ENCODE measurements around the gene LRRC4C.

The LRRC4C gene

GRCh38 chr11:40207416-40207815 lies 1252.0 kb downstream of the LRRC4C start:
- Histone ChIP-seq H3K36me3 (ENCODE audit: control insufficient read depth in 1 of 2, insufficient read depth in 2 of 2, low read length in 2 of 2) (no peaks in the 10 kb centered on the region), H2BK120ac (ENCODE audit: insufficient read depth, low read length, poor library complexity) (no peak overlapping the region), H3K4me1 (ENCODE audit: control insufficient read depth in 1 of 2, insufficient read depth in 2 of 2, low read length in 2 of 2) (no peaks in the 10 kb centered on the region), H3K4me3 (ENCODE audit: low read depth, low read length) (no peak overlapping the region), H2BK5ac (ENCODE audit: low read depth, low read length, poor library complexity) (no peak overlapping the region), H3K18ac (ENCODE audit: low read length) (no peak overlapping the region), H4K12ac (ENCODE audit: low read depth, low read length) (no peak overlapping the region), H3K4ac (ENCODE audit: low read depth, low read length) (no peak overlapping the region), H2AFZ (ENCODE audit: insufficient read depth, low read length, poor library complexity) (no peak overlapping the region), H3K79me2 (ENCODE audit: control insufficient read depth, insufficient read depth, low read length, poor library complexity) (no peaks in the 10 kb centered on the region), H3K27me3 (ENCODE audit: insufficient read depth, low read length) (no peaks in the 10 kb centered on the region), H2BK12ac (ENCODE audit: low read length) (no peak overlapping the region), H3K4me2 (ENCODE audit: low read length) (no peak overlapping the region), H4K8ac (ENCODE audit: low read depth, low read length) (no peak overlapping the region), H3K9ac (ENCODE audit: low read length) (no peak overlapping the region), H3K79me1 (ENCODE audit: low read length) (no peaks in the 10 kb centered on the region), H3K9me3 (ENCODE audit: insufficient read depth, low read depth, low read length) (no peaks in the 10 kb centered on the region), H3K23ac (ENCODE audit: low read length) (no peak overlapping the region), H3K27ac (ENCODE audit: low read depth, low read length) (no peak overlapping the region), H4K91ac (ENCODE audit: low read depth, low read length) (no peak overlapping the region), H2AK5ac (ENCODE audit: low read length) (no peak overlapping the region), H3K14ac (ENCODE audit: low read length) (no peak overlapping the region)
- DNase-seq, result no peak

GRCh38 chr11:40204228-40204627 lies 1255.2 kb downstream of the LRRC4C start:
- no peaks in the 10 kb centered on the region for H3K79me2 ChIP-seq (ENCODE audit: control insufficient read depth, insufficient read depth, low read length, poor library complexity)
- no peak overlapping the region for H2BK5ac ChIP-seq (ENCODE audit: low read depth, low read length, poor library complexity)
- no peak overlapping the region for H4K8ac ChIP-seq (ENCODE audit: low read depth, low read length)
- H3K9me3 ChIP-seq (ENCODE audit: insufficient read depth, low read depth, low read length), result no peaks in the 10 kb centered on the region
- no peak overlapping the region for H3K23ac ChIP-seq (ENCODE audit: low read length)
- no peak overlapping the region for H4K12ac ChIP-seq (ENCODE audit: low read depth, low read length)
- no peaks in the 10 kb centered on the region for H3K27me3 ChIP-seq (ENCODE audit: insufficient read depth, low read length)
- H3K79me1 ChIP-seq (ENCODE audit: low read length), result no peaks in the 10 kb centered on the region
- H2AFZ ChIP-seq (ENCODE audit: insufficient read depth, low read length, poor library complexity), result no peak overlapping the region
- no peaks in the 10 kb centered on the region for H3K36me3 ChIP-seq (ENCODE audit: control insufficient read depth in 1 of 2, insufficient read depth in 2 of 2, low read length in 2 of 2)
- no peak overlapping the region for H3K4me2 ChIP-seq (ENCODE audit: low read length)
- H2BK120ac ChIP-seq (ENCODE audit: insufficient read depth, low read length, poor library complexity), result no peak overlapping the region
- no peak overlapping the region for H4K91ac ChIP-seq (ENCODE audit: low read depth, low read length)
- H3K18ac ChIP-seq (ENCODE audit: low read length), result no peak overlapping the region
- H2AK5ac ChIP-seq (ENCODE audit: low read length), result no peak overlapping the region
- H3K4me1 ChIP-seq (ENCODE audit: control insufficient read depth in 1 of 2, insufficient read depth in 2 of 2, low read length in 2 of 2), result no peaks in the 10 kb centered on the region
- no CpG with 5 or more reads among the region's 2 CpGs for WGBS (ENCODE audit: extremely low coverage, insufficient coverage, insufficient read length)
- no peak overlapping the region for H3K27ac ChIP-seq (ENCODE audit: low read depth, low read length)
- H3K14ac ChIP-seq (ENCODE audit: low read length), result no peak overlapping the region
- H2BK12ac ChIP-seq (ENCODE audit: low read length), result no peak overlapping the region
- DNase-seq, result no peak
- no peak overlapping the region for H3K4me3 ChIP-seq (ENCODE audit: low read depth, low read length)
- H3K9ac ChIP-seq (ENCODE audit: low read length), result no peak overlapping the region
- H3K4ac ChIP-seq (ENCODE audit: low read depth, low read length), result no peak overlapping the region

GRCh38 chr11:40203606-40204005 lies 1255.8 kb downstream of the LRRC4C start:
- WGBS (ENCODE audit: extremely low coverage, insufficient coverage, insufficient read length), result no CpG with 5 or more reads among the region's 1 CpG
- Histone ChIP-seq H3K27ac (ENCODE audit: low read depth, low read length) (no peak overlapping the region), H4K12ac (ENCODE audit: low read depth, low read length) (no peak overlapping the region), H3K36me3 (ENCODE audit: control insufficient read depth in 1 of 2, insufficient read depth in 2 of 2, low read length in 2 of 2) (no peaks in the 10 kb centered on the region), H2AK5ac (ENCODE audit: low read length) (no peak overlapping the region), H3K4me2 (ENCODE audit: low read length) (no peak overlapping the region), H3K27me3 (ENCODE audit: insufficient read depth, low read length) (no peaks in the 10 kb centered on the region), H3K9me3 (ENCODE audit: insufficient read depth, low read depth, low read length) (no peaks in the 10 kb centered on the region), H3K4ac (ENCODE audit: low read depth, low read length) (no peak overlapping the region), H3K4me1 (ENCODE audit: control insufficient read depth in 1 of 2, insufficient read depth in 2 of 2, low read length in 2 of 2) (no peaks in the 10 kb centered on the region), H3K4me3 (ENCODE audit: low read depth, low read length) (no peak overlapping the region), H3K9ac (ENCODE audit: low read length) (no peak overlapping the region), H3K79me1 (ENCODE audit: low read length) (no peaks in the 10 kb centered on the region), H3K23ac (ENCODE audit: low read length) (no peak overlapping the region), H2BK5ac (ENCODE audit: low read depth, low read length, poor library complexity) (no peak overlapping the region), H2BK12ac (ENCODE audit: low read length) (no peak overlapping the region), H4K91ac (ENCODE audit: low read depth, low read length) (no peak overlapping the region), H3K18ac (ENCODE audit: low read length) (no peak overlapping the region), H2AFZ (ENCODE audit: insufficient read depth, low read length, poor library complexity) (no peak overlapping the region), H3K79me2 (ENCODE audit: control insufficient read depth, insufficient read depth, low read length, poor library complexity) (no peaks in the 10 kb centered on the region), H4K8ac (ENCODE audit: low read depth, low read length) (no peak overlapping the region), H2BK120ac (ENCODE audit: insufficient read depth, low read length, poor library complexity) (no peak overlapping the region), H3K14ac (ENCODE audit: low read length) (no peak overlapping the region)
- no peak for DNase-seq

- DNase-seq, result no peak
- no peak overlapping the region for H2BK12ac ChIP-seq (ENCODE audit: low read length)
- no peak overlapping the region for H3K9ac ChIP-seq (ENCODE audit: low read length)
- no peaks in the 10 kb centered on the region for H3K27me3 ChIP-seq (ENCODE audit: insufficient read depth, low read length)
- no CpG with 5 or more reads among the region's 3 CpGs for WGBS (ENCODE audit: extremely low coverage, insufficient coverage, insufficient read length)
- H3K79me2 ChIP-seq (ENCODE audit: control insufficient read depth, insufficient read depth, low read length, poor library complexity), result no peaks in the 10 kb centered on the region
- no peak overlapping the region for H3K14ac ChIP-seq (ENCODE audit: low read length)
- H3K27ac ChIP-seq (ENCODE audit: low read depth, low read length), result no peak overlapping the region
- H3K4ac ChIP-seq (ENCODE audit: low read depth, low read length), result no peak overlapping the region
- no peak overlapping the region for H4K8ac ChIP-seq (ENCODE audit: low read depth, low read length)
- no peak overlapping the region for H2BK120ac ChIP-seq (ENCODE audit: insufficient read depth, low read length, poor library complexity)
- no peak overlapping the region for H3K23ac ChIP-seq (ENCODE audit: low read length)
- H4K91ac ChIP-seq (ENCODE audit: low read depth, low read length), result no peak overlapping the region
- no peak overlapping the region for H3K4me2 ChIP-seq (ENCODE audit: low read length)
- H3K79me1 ChIP-seq (ENCODE audit: low read length), result no peaks in the 10 kb centered on the region
- H3K18ac ChIP-seq (ENCODE audit: low read length), result no peak overlapping the region
- no peak overlapping the region for H2AK5ac ChIP-seq (ENCODE audit: low read length)
- H3K9me3 ChIP-seq (ENCODE audit: insufficient read depth, low read depth, low read length), result no peaks in the 10 kb centered on the region
- no peak overlapping the region for H4K12ac ChIP-seq (ENCODE audit: low read depth, low read length)
- no peaks in the 10 kb centered on the region for H3K4me1 ChIP-seq (ENCODE audit: control insufficient read depth in 1 of 2, insufficient read depth in 2 of 2, low read length in 2 of 2)
- H2AFZ ChIP-seq (ENCODE audit: insufficient read depth, low read length, poor library complexity), result no peak overlapping the region
- H3K36me3 ChIP-seq (ENCODE audit: control insufficient read depth in 1 of 2, insufficient read depth in 2 of 2, low read length in 2 of 2), result no peaks in the 10 kb centered on the region
- no peak overlapping the region for H2BK5ac ChIP-seq (ENCODE audit: low read depth, low read length, poor library complexity)
- no peak overlapping the region for H3K4me3 ChIP-seq (ENCODE audit: low read depth, low read length)
These were observed 1256.7 kb downstream of the LRRC4C start for GRCh38 chr11:40202589-40203270.
